Daoy (cell line): ENCODE results near the gene RFC2. TPM values are rescaled to one million over a fixed set of nuclear protein-coding genes. Genes with fewer than 3 reads are reported as not detected.
A peak's percentile ranks its signal among the peaks of the same experiment; 100 is the strongest.

Experiments
- DNase-seq: peaks from one replicate; pipeline ENCODE4 v3.0.0-alpha.2; 2015; ENCODE audit warnings: low read depth
- total RNA-seq: library from RNA; depleted of rRNA; stranded (reverse); fragments of >200 nt; shearing (Covaris generic); gene quantifications from 2 replicates; pipeline ENCODE4 v1.2.3, GENCODE V29; 2014; rRNA removed

Gene RFC2
- total RNA-seq = 142 and 156 TPM in 2 replicates

DNA sequence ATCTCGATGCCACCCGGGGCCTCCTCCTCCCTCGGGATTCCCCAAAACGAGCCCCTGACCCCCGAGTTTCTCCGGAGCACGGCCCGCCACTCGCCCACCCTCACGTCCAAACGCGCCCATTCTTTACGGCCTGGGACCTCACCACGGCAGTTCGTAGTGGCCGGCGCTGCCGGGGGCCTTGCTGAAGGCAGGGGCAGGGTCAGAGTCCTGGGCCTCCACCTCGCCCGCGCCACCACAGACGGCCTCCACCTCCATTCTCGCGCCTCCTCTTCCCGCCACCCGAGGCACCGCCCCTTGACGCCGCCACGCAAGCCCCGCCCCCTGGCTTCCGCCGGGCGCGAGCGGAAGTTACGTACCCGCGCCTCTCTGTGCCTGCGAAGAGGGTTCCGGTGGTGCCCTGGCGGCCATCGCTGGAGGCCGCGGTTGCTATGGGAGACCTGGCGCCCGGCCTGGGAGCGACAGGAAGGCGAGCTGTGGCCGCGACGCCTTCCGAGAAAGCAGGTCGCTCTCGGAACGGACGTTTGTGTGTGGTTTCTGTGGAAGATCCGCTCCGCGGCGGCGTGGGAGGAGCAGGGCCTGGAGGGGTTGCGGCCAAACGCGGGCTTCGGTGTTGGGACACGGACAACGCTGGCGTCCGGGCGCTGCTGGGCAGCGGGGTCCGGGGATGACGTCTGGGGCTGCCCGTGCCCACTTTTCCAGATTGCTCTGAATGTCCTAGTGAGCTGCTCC is at the start of gene RFC2:
Gene RFC2, minus strand, starts transcription at position 271 of the 729 bp plus-strand sequence. Its CDS starts 16 bp downstream, at position 255.
- peak; percentile 100 for DNase-seq

DNA sequence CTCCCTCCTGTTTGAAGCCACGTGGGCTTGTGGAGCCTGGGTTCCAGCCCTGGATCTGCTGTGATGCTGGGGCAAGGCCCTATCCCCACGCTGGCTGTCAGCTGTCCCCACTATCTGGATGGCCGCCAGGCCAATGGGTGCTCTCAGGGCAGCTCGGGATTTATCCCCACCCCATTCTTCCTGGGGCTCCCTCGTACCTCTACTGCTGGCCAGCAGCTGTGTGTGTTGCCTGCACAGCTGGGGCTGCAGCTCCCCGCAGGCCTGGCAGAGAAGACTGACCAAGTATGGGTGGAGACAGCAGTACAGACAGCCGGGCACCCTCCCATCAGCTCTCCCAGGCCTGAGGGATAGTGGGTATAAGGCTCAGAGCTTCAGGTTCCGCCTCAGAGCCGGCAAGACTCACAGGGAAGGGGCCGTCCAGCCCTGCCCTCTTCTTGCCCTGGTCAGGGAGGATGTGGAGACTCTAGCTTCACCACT is 48.6 kb upstream of the RFC2 start:
- no peak for DNase-seq

DNA sequence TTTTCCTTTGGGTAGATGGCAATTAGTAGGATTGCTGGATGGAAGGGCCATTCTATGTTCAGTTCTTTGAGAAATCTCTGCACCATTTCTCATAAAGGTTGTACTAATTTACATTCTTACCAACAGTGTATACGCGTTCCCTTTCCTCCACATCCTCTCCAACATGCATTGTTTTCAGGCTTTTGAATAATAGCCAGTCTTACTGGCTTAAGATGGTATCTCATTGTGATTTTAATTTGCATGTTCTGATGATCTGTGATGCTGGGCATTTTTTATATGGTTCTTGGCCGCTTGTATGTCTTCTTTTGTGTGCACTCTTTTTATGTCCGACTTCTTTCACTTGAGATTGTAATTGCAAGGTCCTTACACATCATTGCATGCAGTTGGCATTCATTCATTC is 46.7 kb upstream of the RFC2 start:
- no peak for DNase-seq

DNA sequence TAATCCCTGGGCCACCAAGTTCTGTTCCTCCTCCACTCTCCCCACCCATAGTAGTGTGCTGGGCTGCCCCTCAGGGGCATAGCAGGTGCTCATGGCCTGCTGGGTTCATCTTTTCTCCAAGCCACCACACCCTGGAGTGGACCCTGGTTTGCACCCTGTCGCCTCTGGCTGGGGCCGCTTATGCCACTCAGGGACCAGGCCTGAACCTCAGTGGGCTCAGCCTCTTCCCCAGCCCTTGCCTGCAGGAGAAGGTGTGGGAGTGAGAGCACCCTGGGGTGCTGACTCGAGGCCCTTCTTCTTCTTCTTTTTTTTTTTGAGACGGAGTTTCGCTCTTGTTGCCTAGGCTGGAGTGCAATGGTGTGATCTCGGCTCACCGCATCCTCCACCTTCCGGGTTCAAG is 45.2 kb upstream of the RFC2 start:
- no peak for DNase-seq

DNA sequence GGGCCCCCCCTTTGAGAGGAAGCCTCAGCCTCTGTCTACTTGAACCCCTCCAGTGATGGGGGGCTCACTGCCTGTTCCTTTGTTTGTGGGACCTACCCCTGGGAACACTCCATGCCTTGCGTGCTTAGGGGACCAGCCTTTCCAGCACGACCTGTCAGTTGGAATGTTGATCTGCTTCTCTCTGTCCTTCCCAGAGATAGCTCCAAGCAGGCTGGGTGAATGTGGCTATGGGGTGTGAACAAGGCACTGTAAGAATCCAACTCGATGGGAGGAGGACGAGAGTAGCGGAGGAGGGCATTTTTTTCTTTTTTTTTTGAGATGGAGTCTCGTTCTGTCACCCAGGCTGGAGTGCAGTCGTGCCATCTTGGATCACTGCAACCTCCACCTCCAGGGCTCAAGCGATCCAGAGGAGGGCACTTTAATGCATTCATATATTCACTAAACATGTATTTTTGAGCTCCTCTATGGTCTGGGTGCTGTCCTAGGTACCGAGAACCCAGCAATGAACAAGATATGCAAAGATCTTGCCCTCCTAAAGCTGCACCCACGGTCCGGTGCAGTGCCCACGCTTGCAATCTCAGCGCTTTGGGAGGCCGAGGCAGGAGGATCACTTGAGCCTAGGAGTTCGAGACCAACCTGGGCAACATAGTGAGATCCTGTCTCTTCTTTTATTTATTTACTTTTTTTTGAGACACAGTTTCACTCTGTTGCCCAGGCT is 43.5 kb upstream of the RFC2 start:
- DNase-seq = no peak

DNA sequence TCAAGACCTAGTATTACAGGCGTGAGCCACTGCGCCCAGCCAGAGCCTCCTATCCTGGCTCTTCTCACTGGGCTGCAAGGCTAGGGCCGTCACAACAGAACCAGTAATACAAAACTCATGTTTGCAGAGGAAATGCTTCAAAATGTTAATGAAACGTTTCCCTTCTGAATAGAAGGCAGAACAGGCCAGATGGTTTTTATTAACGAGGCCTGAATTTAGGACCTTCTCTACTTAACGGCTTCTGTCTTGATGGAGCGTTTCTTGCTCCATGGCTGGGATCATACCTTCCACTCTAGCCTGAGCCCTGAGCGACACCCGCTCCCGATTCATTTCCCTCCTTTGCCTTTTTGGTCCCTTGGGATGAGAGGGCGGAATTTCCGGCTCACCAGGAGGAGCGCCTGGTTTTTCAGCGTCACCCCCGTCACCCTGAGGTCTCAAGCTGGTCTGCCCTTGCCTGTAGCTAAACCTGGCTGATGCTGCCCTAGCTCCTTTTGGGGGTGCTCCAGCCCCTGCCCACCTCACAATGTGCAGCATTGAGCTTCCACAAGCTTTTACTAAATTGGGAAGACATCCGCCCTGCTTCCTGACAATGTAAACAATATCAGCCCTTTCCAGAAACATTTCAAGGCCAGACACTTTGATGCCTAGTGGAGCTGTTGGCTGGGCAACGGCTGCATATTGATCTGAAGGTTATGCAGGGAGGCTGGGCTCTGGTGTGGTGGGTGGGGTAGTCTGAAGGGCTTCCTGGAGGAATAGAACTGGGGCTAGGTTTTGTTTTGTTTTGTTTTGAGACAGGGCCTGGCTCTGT is 40.2 kb upstream of the RFC2 start:
- DNase-seq = no peak

DNA sequence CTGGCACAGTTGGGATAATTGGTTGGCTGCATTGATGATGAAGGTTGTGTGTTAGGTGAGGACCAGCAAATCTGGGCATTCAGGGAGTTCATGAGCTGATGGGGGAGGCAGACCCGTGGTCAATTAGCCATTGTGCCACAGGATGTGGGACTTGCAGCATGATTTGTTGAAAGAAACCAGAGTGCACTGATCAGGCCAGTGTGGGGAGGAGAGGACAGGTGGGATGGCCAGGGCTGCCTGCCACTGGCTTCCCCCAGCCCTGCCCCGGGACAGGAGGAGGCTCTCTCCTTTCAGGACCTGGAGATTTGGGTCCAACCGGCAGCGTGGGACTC is 39.3 kb upstream of the RFC2 start:
- DNase-seq = no peak

DNA sequence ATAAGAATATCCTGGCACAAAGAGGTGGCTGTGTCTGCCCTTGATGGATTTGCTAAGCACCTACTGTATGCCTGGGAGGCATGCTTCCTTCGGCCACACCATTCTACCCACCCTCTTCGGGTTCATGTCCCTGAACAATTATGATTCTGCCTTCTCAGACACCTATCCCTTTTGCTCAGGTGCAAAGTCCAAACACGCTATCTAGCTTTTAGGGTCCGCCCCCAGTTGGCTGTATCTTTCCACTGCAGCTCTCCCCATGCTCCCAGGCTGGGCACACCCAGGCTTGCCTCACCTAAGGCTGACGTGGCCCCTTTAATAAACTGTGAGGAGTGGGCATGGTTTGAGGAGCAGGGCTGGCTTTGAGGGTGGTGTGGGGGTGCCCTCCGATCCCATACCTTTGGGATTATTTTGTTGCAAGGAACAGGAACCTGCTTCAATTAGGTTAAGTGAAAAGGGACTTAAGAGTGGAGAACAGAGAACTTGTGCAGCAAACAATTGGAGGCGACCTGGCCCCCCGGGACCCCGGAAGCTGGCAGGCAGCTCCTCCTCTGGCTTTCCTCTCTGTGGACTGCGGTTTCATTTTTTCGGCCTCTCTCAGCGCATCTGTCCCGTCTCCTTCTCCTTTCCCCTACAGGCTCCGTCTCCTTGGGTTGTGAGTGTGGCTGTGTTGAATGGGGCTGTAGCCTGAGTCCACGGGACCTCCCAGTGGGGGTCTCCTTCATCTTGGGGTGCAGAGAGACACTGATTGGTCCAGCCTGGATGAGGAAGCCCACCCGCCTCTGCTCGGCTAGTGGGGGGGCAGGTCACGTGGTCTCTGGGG is 38.8 kb upstream of the RFC2 start:
- no peak for DNase-seq

DNA sequence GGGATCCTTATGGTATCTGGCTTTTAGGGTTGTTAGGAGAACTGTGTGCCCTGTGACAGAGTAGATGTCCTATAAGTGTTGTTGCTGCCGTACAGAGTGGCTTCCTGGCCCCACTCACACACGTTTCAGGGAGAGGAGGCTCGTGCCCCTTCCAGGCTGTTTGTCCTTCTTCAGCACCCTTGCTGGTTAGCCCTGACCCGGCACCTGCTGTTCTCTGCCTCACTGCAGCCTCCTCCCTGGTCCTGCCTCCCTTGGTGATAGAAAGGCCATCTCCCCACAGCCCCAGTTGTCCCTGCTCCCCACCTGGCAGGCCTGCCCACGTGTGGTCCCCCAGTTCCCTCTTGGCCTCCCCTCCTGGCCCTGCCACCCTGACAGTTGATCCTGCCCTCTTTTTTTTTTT is 37.3 kb upstream of the RFC2 start:
- DNase-seq = no peak

DNA sequence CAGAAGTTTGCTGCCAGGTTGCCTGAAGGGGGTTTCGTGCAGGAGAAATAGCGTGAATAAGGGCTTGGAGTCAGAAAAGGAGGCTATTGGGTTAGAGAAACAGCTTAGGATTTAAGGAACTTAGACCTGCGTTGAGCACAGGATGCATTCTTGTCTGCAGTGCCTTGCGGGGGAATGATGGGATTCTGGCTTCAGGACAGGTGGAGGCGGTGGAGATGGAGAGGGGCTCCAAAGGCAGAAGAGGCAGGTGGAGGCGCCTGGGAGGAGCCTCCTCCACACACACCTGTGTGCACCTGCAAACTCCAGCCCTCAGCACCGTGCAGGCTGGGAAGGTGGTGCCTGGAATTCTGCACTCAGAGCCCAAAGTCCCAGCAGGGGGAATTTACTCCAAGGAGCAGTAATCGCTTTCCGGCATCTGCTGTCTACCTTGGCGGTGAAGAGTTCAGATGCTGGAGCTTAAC is 36.8 kb upstream of the RFC2 start:
- no peak for DNase-seq

DNA sequence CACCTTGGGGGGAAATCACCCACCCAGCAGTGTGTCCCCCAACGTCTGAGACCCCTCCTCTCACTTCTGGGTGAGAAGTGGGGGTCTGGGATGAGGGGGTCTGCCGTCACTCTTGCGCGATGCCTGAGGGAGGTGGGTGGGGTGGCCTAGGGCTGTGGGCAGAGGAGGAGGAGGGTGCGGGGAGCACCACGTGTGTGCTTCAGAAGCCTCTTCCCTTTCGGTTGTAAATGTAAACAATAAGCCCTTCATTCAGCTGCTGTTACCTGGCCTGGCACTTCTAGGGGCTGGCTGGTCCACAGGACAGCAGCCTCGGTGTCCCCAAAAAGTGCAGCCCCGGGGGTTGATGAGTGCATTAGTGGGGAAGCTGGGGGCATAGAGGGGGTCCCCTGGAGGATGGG is 36.4 kb upstream of the RFC2 start:
- DNase-seq = no peak

DNA sequence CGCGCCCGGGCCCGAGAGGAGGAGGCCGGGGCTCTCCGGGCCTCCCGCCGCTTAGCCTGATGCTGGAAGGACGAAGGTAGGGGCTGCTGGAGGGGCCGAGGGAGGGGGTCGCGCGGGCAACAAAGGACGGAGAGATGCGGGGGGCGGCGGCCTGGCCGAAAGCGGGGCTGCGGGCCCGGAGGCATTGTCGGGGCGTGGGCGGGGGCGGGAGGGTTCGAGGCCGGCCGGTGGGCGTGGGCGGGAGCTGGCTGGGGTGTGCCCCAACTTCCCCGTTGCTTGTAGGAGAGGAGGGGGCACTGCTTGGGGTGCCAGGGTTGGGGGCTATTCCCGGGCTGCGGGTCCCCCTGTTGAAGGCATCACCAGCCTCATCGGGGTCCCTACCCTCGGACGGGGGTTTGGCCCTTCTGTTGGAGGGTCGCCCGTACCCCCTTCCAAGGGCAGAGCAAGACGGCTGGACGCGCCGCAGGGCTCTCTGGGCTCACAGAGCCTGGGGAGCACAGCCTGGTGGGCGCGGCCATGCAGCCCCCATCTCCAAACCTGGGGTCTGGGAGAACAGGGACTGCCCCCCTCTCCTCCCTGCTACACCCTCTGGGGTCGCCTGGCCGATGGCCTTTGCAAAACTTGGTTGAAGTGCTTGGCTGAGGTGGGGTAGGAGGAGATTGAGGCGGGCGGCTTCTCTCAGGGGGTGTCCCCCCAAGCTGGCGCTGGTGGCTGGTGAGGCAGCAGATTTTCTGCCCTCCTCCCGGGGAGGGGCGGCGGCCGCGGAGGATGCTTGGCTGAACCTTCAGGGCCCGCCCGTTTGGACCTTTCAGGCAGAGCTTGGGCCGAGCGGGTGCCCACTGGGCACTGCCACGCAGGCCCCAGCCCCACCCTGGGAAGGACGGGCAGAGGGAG is 35.7 kb upstream of the RFC2 start:
- peak; percentile 74 for DNase-seq

DNA sequence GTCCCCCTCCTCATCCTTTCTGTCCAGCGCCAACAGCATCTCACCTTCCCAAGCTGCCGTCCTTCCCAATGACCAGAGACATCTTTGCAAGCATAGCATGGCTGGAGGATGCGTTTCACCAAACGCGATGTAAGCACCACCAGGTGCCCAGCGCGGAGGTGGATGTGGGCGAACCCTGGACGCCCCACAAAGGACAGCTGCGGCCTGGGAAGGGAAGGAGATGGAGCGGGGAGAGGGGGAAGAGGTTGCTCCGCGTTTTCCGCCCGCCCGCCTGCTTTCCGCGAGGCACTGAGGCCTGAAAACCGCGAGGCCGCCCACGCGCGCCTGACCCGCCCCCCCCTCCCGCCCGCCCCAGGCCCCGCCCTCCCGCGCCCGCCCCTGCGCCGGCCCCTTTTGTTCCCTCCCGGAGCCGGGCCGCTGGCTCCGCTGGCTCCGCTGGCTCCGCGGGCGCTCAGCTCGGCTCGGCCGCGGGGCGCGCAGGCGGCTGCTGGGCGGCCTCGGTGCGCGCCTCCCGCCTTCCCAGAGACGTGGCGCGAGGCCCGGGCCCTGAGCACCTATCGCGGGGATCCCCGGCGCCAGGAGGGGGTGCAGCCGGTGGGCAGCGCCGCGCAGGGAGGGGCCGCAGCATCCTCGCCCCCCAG is 34.9 kb upstream of the RFC2 start, which contains the start of gene CLIP2:
Gene CLIP2, plus strand, starts transcription at position 390 of the 641 bp plus-strand sequence. CDS start 28,140 bp downstream, outside the sequence.
- DNase-seq = peak; percentile 94

DNA sequence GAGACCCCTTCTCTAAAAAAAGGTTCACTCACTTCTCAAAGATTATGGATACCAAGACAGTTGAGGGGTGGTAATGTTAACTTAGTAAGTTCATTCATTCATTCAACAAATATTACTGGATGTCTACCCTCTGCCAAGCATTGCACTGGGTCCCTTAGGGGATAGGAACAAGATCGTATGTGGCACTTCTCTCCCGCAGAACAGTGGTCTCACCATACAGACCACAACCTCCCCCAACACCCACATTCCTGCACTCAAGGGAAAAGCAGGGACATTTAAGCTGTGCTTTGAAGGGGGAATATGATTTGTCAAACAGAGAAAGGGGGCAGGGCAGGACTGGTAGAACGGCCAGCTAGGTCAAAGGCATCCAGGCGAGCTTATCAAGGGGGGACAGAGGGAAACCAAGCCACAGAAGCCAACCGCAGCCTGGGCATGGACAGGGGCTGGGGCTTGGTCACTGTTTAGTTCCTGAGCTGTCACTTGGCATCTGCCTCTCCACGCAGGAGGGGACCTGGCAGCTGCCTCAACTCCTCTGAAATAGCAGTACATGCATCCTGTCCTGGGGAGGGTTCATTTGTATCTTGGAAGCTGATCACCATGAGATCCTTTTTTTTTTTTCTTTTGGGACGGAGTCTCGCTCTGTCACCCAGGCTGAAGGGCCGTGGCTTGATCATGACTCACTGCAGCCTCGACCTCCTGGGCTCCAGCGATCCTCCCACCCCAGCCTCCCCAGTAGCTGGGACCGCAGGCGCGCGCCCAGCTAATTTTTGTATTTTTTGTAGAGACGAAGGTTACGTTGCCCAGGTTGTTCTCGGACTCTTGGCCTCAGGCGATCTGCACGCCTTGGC is 34.1 kb upstream of the RFC2 start:
- peak; percentile 82 for DNase-seq

DNA sequence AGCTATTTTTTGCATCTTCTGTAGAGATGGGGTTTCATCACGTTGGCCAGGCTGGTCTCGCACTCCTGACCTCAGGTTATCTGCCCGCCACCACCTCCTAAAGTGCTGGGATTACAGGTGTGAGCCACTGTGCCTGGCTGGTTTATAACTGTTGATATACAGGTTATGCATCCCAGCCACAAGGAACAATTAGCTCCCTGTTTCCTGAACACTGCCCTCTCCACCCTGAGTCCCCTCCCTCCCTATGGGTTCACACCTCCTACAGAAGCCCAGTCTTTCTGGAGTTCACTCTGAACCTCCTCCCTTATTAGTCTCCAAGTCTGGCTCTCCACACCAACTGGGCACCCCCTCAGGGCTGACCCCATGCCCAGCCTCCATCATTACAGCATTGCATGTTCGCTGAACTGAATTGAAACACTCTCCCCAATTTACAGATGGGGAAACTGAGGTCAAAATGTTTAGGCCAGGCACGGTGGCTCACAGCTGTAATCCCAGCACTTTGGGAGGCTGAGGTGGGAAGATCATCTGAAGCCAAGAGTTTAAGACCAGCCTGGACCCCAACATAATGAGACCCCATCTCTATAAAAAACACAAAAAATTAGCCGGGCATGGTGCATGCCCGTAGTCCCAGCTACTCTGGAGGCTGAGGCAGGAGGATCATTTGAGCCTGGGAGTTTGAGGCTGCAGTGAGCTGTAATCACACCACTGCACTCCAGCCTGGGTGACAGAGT is 33.3 kb upstream of the RFC2 start:
- DNase-seq = no peak

DNA sequence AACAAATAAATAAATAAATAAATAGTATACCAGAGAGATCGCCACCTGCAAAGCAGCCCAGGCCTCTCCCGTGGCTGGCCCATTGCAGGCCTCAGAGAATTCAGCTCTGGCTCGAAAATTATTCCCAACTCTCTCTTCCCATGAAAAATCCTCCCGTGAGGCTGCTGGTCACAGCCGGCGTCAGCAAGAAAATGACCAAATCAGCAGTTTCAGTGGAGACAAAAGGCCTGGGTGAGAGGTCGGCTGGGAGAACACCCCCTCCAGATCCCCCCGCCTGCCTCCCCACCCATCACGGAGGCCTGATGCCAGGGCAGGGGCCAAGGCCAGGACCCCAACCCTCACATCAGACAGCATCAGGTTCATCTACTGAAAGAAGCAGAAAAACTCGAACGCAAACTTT is 31.9 kb upstream of the RFC2 start:
- no peak for DNase-seq

DNA sequence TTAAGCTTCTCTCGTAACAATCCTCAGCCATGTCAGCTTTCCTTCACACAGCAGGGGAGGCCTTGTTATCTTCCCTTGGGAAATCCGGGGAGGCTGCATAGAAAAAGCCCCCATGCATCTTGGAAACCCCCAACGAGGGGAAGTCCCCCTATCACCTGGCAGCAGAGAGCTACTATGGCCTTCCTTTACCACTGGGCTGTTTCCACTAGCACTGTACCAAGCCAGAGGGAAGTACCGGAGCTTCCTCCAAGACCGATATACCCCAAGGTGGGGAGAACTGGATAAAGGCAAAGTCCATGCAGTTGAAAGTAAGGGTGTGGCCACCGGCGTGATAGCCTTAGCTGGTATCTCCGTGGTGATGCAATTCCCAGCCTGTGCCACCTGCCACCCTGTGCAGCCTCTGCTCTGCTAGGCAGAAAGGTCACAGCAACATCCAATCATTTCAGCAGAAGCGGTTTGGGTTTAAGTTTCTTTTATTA is 30.6 kb upstream of the RFC2 start:
- peak; percentile 62 for DNase-seq

DNA sequence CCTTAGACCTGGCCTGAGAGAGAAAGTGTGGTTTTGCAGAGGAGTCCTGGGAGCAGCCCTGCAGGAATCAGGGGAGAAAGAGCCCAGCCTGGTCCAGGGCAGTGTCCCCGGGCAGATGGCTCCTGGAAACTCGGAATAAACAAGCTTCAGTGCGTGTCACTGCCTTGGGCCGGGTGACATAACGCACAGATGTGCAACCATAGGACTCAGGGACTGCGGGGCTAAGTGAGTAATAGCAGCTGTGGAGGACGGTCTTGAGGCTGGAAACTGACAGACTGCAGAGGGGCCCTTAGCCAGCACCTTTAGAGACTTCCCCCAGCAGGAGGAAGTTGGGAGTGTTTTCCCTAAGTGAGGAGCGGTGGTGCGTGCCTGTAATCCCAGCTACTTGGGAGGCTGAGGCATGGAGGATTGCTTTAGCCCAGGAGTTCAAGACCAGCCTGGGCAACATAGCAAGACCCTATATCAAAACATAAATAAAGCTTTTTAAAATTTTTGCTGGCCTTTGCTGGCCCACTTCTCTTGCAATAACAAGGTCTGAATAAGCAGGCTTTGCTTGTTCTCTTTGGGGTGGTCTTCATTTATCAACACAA is 29.8 kb upstream of the RFC2 start:
- DNase-seq = peak; percentile 34
